IgD-negative memory B cell (primary cell): Measurements from ENCODE around the gene RPL15. TPM values are rescaled to one million over a fixed set of nuclear protein-coding genes. Genes with fewer than 3 reads are reported as not detected.
A peak's percentile ranks its signal among the peaks of the same experiment; 100 is the strongest.
"Not testable (repeated sequence)": the region's sequence is repeated elsewhere in the genome, so short reads cannot be mapped to it uniquely, and the experiment has no call there.

Experiments
- H3K27ac Mint-ChIP-seq, 3 donors: one replicate each; pipeline ENCODE4 v1.8.0; 2020 to 2022; ENCODE audit warnings: mild to moderate bottlenecking in 3 of 3, mixed read lengths in 3 of 3, moderate library complexity in 1 of 3
- H3K27me3 Mint-ChIP-seq: one replicate; pipeline ENCODE4 v1.8.0; 2021; ENCODE audit warnings: mixed read lengths
- H3K36me3 Mint-ChIP-seq: one replicate; pipeline ENCODE4 v1.8.0; 2020; ENCODE audit warnings: mild to moderate bottlenecking, mixed read lengths
- H3K4me1 Mint-ChIP-seq, 3 donors: one replicate each; pipeline ENCODE4 v1.8.0; 2020 to 2022; ENCODE audit warnings: mixed read lengths in 3 of 3, mild to moderate bottlenecking in 1 of 3
- H3K4me3 Mint-ChIP-seq, 4 donors: one replicate each; pipeline ENCODE4 v1.8.0; 2020 to 2022; ENCODE audit warnings: mild to moderate bottlenecking in 4 of 4, mixed read lengths in 4 of 4, moderate library complexity in 3 of 4
- H3K9me3 Mint-ChIP-seq, 3 donors: one replicate each; pipeline ENCODE4 v1.8.0; 2020 to 2021; ENCODE audit warnings: mixed read lengths in 3 of 3, mild to moderate bottlenecking in 1 of 3
- polyA plus RNA-seq: library from polyadenylated mRNA; unstranded; fragments of 300-500 nt; fragmentation: Illumina TruSeq; gene quantifications from one replicate; pipeline ENCODE4 v1.2.3, GENCODE V29; 2021

Gene RPL15
- polyA plus RNA-seq, 1 donor from 2014 or later: 4,864 TPM

DNA sequence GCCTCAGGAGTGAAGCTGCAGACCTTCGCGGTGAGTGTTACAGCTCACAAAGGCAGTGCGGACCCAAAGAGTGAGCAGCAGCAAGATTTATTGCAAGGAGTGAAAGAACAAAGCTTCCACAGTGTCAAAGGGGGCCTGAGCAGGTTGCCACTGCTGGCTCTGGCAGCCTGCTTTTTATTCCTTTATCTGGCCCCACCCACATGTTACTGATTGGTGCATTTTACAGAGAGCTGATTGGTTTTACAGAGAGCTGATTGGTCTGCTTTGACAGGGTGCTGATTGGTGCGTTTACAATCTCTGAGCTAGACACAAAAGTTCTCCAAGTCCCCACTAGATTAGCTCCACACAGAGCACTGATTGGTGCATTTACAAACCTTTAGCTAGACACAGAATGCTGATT, 34.9 kb upstream of the RPL15 start:
- H3K4me3 Mint-ChIP-seq, H3K27me3 Mint-ChIP-seq, H3K36me3 Mint-ChIP-seq, H3K9me3 Mint-ChIP-seq, H3K27ac Mint-ChIP-seq: not testable (repeated sequence)
- H3K4me1 Mint-ChIP-seq: peaks cover 6 to 20% (median 18%) of the 10 kb centered on the region in 3 donors

DNA sequence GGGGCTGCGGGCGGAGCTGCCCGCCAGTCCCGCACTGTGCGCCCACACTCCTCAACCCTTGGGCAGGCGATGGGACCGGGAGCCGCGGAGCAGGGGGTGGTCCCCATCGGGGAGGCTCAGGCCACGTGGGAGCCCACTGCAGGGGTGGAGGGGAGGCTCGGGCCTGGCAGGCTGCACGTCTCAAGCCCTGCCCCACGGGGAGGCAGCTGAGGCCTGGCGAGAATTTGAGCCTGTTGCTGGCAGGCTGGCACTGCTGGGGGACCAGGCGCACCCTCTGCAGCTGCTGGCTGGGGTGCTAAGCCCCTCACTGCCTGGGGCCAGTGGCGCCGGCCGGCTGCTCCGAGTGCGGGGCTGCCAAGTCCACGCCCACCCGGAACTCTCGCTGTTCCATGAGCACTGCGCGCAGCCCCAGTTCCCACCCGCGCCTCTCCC, 34.4 kb upstream of the RPL15 start:
- H3K9me3 Mint-ChIP-seq: no peaks in the 10 kb centered on the region
- H3K4me3 Mint-ChIP-seq: no peak overlapping the region
- peaks cover 2 to 19% (median 13%) of the 10 kb centered on the region in 3 donors for H3K4me1 Mint-ChIP-seq
- H3K27me3 Mint-ChIP-seq: no peaks in the 10 kb centered on the region
- H3K36me3 Mint-ChIP-seq: peaks cover 8% of the 10 kb centered on the region
- H3K27ac Mint-ChIP-seq: no peak overlapping the region

DNA sequence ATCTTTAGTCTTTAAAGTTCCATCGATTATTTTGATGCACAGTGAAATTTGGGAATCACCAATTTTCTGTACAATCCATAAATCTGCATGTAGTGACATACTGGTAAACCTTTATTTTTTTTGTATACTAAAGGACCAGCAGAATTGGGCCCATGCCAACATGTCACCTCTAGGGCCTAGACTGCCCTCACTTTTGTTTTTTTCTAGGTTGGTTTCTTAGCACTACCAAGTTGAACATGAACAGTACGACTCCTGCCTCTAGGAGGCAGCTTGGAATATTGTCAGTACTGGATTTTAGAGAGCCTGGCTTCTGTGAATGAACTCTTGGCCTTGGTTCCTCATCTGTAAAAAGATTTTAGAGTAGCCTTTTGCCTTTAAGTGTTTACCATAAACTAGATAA, 32.5 kb upstream of the RPL15 start:
- peak overlapping the region in 1 of 3 donors; percentile 23 for H3K27ac Mint-ChIP-seq
- H3K36me3 Mint-ChIP-seq: peaks cover 7% of the 10 kb centered on the region
- no peak overlapping the region for H3K4me3 Mint-ChIP-seq
- H3K4me1 Mint-ChIP-seq: peaks cover 2 to 12% (median 11%) of the 10 kb centered on the region in 3 donors
- H3K27me3 Mint-ChIP-seq: no peaks in the 10 kb centered on the region
- no peaks in the 10 kb centered on the region for H3K9me3 Mint-ChIP-seq

DNA sequence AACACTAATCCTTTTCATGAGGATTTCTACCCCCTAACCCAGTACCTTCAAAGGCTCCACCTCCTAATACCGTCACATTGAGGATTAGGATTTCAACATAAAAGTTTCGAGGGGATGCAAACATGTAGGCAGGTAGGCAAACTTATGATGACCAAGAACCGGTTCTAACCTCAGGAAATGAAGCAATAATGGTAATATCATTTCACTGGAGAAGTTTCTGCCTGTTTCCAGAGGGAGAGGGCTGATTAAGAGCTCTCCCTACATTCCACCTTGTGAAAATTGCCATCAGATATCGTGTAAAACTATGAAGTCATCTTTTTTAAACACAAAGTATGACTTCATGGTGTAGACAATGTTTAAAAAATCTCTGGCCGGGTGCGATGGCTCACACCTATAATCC, 31.7 kb upstream of the RPL15 start:
- Mint-ChIP-seq H3K4me1 (peaks cover 2 to 12% (median 11%) of the 10 kb centered on the region in 3 donors), H3K27me3 (no peaks in the 10 kb centered on the region), H3K4me3 (no peak overlapping the region), H3K36me3 (peaks cover 7% of the 10 kb centered on the region), H3K9me3 (no peaks in the 10 kb centered on the region), H3K27ac (no peak overlapping the region)

DNA sequence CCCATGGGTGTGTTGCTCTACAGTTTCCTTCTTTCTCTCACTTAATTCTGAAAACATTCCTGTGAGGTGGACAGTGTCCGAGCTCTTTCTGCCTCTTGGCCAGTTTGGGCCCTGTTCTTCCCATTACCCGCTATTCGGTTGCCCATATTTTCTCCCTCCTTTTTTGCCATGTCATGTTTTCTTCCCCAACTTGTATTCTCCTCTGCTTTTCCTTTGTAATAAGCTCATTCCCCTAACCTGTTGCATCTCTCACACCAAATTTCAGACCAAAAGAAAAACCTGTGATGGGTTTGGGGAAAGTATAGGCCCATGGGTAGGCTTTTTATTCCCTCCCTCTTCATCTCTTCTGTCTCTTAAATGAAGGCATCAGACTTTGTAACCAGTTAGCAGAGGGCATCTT, 30.6 kb upstream of the RPL15 start:
- Mint-ChIP-seq H3K4me1 (peaks cover 0 to 11% (median 11%) of the 10 kb centered on the region in 3 donors), H3K27ac (no peak overlapping the region), H3K27me3 (no peaks in the 10 kb centered on the region)

DNA sequence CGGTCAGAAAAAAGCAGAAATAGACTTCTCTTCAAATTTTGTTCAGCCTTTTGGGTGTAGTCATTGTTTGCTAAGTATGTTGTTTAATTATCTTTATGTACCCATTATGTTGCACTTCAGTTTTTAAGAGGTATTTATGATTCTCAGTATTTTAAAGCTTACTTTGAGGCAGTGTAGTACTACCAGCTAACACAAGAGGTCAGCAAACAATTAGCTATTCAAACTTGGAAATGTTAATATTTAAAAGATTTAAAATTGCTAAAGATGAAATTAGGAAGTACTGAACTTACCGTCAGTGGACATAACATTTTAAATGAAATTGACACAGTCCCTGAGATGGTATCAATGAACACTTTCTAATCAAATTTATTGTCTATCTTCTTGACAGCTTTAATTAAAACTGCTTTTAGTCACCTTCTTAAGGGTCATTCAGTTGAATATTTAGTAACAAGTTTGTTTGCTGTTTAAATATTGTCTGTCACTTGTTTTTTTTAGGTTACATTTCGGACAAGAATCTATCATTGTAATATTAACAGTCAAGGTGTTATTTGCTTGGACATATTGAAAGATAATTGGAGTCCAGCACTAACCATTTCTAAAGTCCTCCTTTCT, 28.2 kb upstream of the RPL15 start:
- Mint-ChIP-seq H3K4me3 (no peak overlapping the region), H3K9me3 (no peaks in the 10 kb centered on the region), H3K36me3 (no peaks in the 10 kb centered on the region), H3K4me1 (peaks cover 2 to 21% (median 10%) of the 10 kb centered on the region in 3 donors), H3K27ac (peak overlapping the region in 1 of 3 donors; percentile 20), H3K27me3 (no peaks in the 10 kb centered on the region)

More for the DNA sequence above, 30.6 kb upstream of the RPL15 start:
- Mint-ChIP-seq H3K36me3 (peaks cover 6% of the 10 kb centered on the region), H3K4me3 (no peak overlapping the region), H3K9me3 (no peaks in the 10 kb centered on the region)

DNA sequence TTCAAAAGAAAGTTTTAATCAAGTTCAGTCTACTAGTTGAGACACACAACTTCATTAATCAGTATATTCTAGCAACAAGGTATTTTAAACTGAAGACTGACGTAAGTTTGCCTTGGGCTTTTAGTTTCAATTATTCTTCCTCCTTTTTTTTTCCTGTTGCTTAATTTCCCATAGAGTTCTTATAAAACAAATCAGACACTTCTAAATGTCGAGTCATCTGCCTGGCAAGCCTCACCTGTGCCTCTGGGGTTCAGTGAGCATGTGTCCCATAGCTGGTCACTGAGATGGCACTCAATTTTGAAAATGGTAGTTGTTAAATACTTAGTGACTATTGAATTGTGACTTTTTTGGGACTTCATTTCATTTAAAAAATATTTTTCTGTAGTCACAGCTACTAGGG, 27.5 kb upstream of the RPL15 start:
- Mint-ChIP-seq H3K27ac (no peak overlapping the region), H3K36me3 (no peaks in the 10 kb centered on the region)

DNA sequence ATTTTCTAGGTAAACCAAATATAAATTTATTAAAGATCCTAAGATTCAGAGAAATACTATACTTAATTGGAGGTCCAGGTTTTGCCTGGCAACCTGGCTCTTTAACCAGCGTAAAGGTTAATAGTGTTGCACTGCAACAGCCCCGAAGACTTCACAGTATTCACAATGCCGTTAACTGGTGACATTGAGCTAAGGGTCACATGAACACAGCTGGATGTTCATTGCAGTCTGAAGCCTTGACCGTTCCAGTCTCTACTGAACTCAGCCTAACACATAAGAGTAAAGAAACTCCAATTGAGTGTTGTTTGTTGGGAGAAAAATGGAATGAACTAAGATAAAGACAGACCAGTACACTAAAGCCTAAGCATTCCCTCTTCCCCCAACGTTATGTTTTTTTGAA, 27.0 kb upstream of the RPL15 start:
- H3K4me1 Mint-ChIP-seq: peaks cover 2 to 21% (median 8%) of the 10 kb centered on the region in 3 donors
- H3K27me3 Mint-ChIP-seq: no peaks in the 10 kb centered on the region

More for the DNA sequence above, 27.5 kb upstream of the RPL15 start:
- no peaks in the 10 kb centered on the region for H3K9me3 Mint-ChIP-seq
- no peaks in the 10 kb centered on the region for H3K27me3 Mint-ChIP-seq
- H3K4me1 Mint-ChIP-seq: peaks cover 2 to 21% (median 10%) of the 10 kb centered on the region in 3 donors
- no peak overlapping the region for H3K4me3 Mint-ChIP-seq

DNA sequence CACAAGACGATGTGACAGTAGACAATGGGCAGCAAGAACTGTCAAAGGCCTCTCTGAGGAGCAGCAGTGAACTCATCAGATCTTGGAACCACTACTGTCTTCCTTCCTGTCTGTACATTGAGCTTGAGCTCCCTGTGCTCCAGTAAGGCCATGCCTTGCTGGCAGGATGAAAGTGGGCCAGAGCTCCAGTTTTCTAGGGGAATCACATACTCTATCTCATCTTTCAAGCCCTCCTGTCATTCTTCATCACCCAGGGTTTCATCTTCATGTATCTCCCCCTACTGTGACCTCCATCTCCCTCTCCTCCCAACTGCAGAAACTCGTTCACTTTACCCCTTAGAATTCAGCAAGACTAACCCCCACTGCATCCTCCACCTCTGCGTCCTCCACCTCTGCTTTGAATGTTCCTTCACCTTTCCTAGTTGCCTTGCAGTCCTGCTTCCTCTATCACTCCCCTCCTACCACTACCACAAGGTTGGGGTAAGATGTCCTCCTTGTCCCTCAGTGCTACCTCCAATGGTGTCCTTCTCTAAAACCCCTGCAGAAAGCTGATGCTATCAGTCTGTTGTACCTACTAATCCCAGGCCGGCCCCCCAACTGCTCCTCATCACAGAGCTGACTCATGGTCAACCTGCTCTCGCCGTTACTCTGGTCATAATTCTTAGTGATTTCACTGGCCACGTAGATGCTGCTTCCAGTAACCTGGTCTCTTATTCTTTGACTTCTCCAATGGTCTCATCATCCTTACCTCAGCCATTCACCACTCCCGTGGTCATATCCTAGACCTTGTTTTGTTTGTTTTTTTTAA, 22.5 kb upstream of the RPL15 start:
- Mint-ChIP-seq H3K4me1 (peaks cover 2 to 10% (median 5%) of the 10 kb centered on the region in 3 donors), H3K27ac (peak overlapping the region in 2 of 3 donors; percentile 17 to 32), H3K9me3 (no peaks in the 10 kb centered on the region), H3K27me3 (no peaks in the 10 kb centered on the region), H3K36me3 (peaks cover 6% of the 10 kb centered on the region), H3K4me3 (no peak overlapping the region)

More for the DNA sequence above, 27.0 kb upstream of the RPL15 start:
- Mint-ChIP-seq H3K9me3 (no peaks in the 10 kb centered on the region), H3K36me3 (no peaks in the 10 kb centered on the region), H3K4me3 (no peak overlapping the region), H3K27ac (no peak overlapping the region)

DNA sequence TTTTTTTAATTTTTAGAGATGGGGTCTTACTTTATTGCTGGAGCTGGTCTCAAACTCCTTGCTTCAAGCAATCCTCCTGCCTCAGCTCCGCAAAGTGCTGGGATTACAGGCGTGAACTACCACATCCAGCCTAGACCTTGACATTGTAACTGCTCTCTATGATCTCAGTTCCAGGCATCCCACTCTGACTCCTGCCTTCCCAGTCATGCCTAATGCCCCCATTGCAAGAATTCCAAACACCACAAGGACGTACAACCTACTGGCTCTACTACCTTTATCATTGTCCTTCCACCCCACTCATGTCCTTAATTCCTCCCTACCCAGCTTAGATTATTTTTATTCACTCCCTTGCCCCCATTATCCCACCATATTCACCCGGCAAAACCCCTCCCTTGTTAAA, 21.8 kb upstream of the RPL15 start:
- H3K36me3 Mint-ChIP-seq: peaks cover 6% of the 10 kb centered on the region
- H3K4me3 Mint-ChIP-seq: no peak overlapping the region
- H3K27me3 Mint-ChIP-seq: no peaks in the 10 kb centered on the region
- peak overlapping the region in 1 of 3 donors; percentile 40 for H3K27ac Mint-ChIP-seq
- H3K9me3 Mint-ChIP-seq: no peaks in the 10 kb centered on the region
- peaks cover 2 to 10% (median 5%) of the 10 kb centered on the region in 3 donors for H3K4me1 Mint-ChIP-seq

DNA sequence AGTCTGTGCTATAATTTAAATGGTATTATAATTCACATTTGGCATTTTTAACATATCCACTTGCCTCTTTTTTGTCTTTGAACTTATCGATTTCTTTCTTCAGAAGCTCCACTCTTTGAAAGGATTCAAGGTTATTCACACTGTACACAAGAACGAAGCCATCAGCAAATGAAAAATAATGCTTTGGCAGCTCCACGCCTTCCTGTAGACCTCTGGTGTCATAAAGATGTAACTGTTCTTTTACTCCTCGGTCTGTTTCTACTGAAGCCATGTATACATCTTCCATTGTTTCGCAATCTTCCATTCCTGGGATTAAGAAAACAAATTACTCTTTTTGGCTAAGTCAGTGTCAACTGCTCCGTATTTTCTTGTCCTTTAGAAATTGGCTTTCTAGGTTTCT, 16.2 kb upstream of the RPL15 start:
- Mint-ChIP-seq H3K4me3 (no peak overlapping the region), H3K4me1 (no peaks in the 10 kb centered on the region), H3K27ac (peak overlapping the region in 1 of 3 donors; percentile 31), H3K9me3 (peaks cover 0 to 2% (median 0%) of the 10 kb centered on the region in 3 donors), H3K27me3 (no peaks in the 10 kb centered on the region), H3K36me3 (peaks cover 17% of the 10 kb centered on the region)

DNA sequence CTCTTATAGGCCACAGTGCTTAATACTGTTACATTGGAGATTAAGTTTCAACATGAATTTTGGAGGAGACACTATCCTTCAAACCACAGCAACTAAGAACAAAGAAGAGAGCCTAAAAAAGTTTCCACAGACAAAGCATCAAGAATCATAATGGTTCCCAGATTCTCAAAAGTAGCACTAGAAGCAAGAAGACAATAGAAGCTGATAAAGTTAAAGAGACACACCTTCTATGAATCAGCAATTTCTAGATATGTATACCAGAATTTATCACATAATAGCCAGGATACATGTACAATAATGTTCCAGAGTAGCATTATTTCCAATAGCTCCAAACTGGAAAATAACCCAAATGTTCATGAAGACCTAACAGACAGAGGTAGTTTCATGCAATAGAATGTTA, 12.4 kb upstream of the RPL15 start:
- Mint-ChIP-seq H3K27me3 (no peaks in the 10 kb centered on the region), H3K27ac (no peak overlapping the region), H3K4me3 (no peak overlapping the region), H3K4me1 (no peaks in the 10 kb centered on the region), H3K36me3 (peaks cover 11% of the 10 kb centered on the region), H3K9me3 (peaks cover 0 to 2% (median 0%) of the 10 kb centered on the region in 3 donors)

DNA sequence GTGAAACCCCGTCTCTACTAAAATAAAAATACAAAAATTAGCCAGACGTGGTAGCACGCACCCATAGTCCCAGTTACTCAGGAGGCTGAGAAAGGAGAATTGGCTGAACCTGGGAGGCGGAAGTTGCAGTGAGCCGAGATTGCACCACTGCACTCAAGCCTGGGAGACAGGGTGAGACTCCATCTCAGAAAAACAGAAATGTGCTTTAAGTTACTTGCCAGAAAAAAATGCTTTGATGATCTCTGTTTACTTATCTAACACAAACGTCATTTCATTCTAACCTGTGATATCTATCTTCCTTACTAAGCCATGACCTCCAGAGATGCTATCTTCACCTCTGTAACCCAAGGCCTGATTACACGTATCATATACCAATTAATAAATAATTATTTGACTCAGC, 7.6 kb upstream of the RPL15 start:
- Mint-ChIP-seq H3K4me1 (peaks cover 4 to 6% (median 5%) of the 10 kb centered on the region in 3 donors), H3K9me3 (no peaks in the 10 kb centered on the region), H3K4me3 (no peak overlapping the region), H3K27me3 (no peaks in the 10 kb centered on the region), H3K36me3 (peaks cover 4% of the 10 kb centered on the region), H3K27ac (no peak overlapping the region)

DNA sequence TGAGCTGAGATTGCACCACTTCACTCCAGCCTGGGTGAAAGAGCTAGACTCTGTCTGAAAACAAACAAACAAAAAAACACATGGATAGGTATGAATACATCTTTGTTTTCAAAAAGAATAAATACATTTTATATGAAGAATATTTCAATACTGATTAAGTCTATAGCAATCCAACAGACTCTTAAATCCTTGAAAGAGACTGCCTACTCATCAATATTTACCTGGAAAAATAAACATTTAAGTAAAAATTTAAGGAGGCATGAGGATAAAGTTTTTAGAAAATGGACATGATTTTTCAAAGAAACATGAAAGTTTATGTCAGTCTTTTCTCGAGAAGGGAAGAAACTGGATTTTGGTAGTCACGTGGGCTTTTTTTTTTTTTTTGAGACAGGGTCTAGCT, 5.5 kb upstream of the RPL15 start:
- Mint-ChIP-seq H3K27me3 (peaks cover 2% of the 10 kb centered on the region), H3K27ac (no peak overlapping the region), H3K4me1 (peaks cover 10 to 13% (median 10%) of the 10 kb centered on the region in 3 donors), H3K9me3 (no peaks in the 10 kb centered on the region), H3K36me3 (peaks cover 4% of the 10 kb centered on the region), H3K4me3 (no peak overlapping the region)

DNA sequence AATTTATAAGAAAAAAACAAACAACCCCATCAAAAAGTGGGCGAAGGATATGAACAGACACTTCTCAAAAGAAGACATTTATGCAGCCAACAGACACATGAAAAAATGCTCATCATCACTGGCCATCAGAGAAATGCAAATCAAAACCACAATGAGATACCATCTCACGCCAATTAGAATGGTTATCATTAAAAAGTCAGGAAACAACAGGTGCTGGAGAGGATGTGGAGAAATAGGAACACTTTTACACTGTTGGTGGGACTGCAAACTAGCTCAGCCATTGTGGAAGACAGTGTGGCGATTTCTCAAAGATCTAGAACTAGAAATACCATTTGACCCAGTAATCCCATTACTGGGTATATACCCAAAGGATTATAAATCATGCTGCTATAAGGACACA, 4.6 kb upstream of the RPL15 start:
- H3K4me3 Mint-ChIP-seq, H3K27me3 Mint-ChIP-seq, H3K36me3 Mint-ChIP-seq, H3K9me3 Mint-ChIP-seq: not testable (repeated sequence)
- H3K4me1 Mint-ChIP-seq: peaks cover 12 to 17% (median 13%) of the 10 kb centered on the region in 3 donors
- H3K27ac Mint-ChIP-seq: peak overlapping the region in 1 of 3 donors; percentile 58
